GM12878 (cell line): ENCODE results near the gene ESR2. TPM values are rescaled to one million over a fixed set of nuclear protein-coding genes. Genes with fewer than 3 reads are reported as not detected.
"Not testable (repeated sequence)": the region's sequence is repeated elsewhere in the genome, so short reads cannot be mapped to it uniquely, and the experiment has no call there.

Experiments
- ATAC-seq: fragments of 200-7000 bp; cut with Tn5 transposase; 3 replicates; pipeline ENCODE4 v1.9.1; 2020; ENCODE audit warnings: mild to moderate bottlenecking, moderate library complexity
- BruUV-seq: library from RNA; stranded (reverse); fragments of 400-500 nt; replicated peaks from 2 replicates; lab custom pipeline; 2021; lab: Mats Ljungman, UMichigan
- CTCF ChIA-PET: fragments of 300-600 bp; sonication (Branson Sonifier 250); formaldehyde crosslinking; extraction: SDS; loops from one replicate; lab custom pipeline; 2021; ENCODE audit warnings: inconsistent platforms; lab: Yijun Ruan, JAX
- POLR2A ChIA-PET: fragments of 350-600 bp; formaldehyde crosslinking; extraction: SDS; loops from one replicate; lab custom pipeline; 2021; ENCODE audit warnings: inconsistent platforms; lab: Charles Lee
- RAD21 ChIA-PET: fragments of 300-600 bp; sonication (Branson Sonifier 250); formaldehyde crosslinking; loops from one replicate; lab custom pipeline; 2023; ENCODE audit warnings: antibody characterized with exemption; ENCODE audit not compliant: unreplicated experiment; lab: Charles Lee
- SMC1A ChIA-PET: fragments of 300-600 bp; sonication (Branson Sonifier 250); formaldehyde crosslinking; loops from one replicate; lab custom pipeline; 2023; ENCODE audit not compliant: unreplicated experiment, uncharacterized antibody; lab: Charles Lee
- DNase-seq: peaks from one replicate; pipeline ENCODE4 v3.0.0-alpha.2; 2011; ENCODE audit warnings: low read depth, low spot score
- FAIRE-seq: peaks from 3 replicates; lab custom pipeline; 2011; peaks lifted over from hg19 to GRCh38; lab: Jason Lieb, UNC
- H2AFZ ChIP-seq: 2 replicates; pipeline ENCODE4 v1.6.0; 2011; ENCODE audit warnings: low read depth, low read length, control low read depth; ENCODE audit not compliant: control insufficient read depth
- H3K27ac ChIP-seq: 2 replicates; pipeline ENCODE4 v1.5.1; 2011; ENCODE audit warnings: control low read depth; ENCODE audit not compliant: control insufficient read depth, insufficient read depth
- H3K27me3 ChIP-seq, 2 experiments: replicated peaks in 1 of 2; 2 replicates each; pipeline versions ENCODE4 v1.6.0 to v1.6.1; 2011; ENCODE audit warnings: low read length in 1 of 2; ENCODE audit not compliant: control insufficient read depth in 2 of 2, insufficient read depth in 2 of 2
- H3K36me3 ChIP-seq, 2 experiments: 2 replicates each; pipeline ENCODE4 v1.5.1; 2011; ENCODE audit warnings: low read length in 1 of 2; ENCODE audit not compliant: control insufficient read depth in 2 of 2, insufficient read depth in 2 of 2
- H3K4me1 ChIP-seq: 2 replicates; pipeline ENCODE4 v1.6.1; 2011; ENCODE audit warnings: mild to moderate bottlenecking, low read length, moderate library complexity, mixed read lengths; ENCODE audit not compliant: control insufficient read depth, insufficient read depth
- H3K4me2 ChIP-seq: 2 replicates; pipeline ENCODE4 v1.6.0; 2011; ENCODE audit warnings: control low read depth; ENCODE audit not compliant: control insufficient read depth, insufficient read depth
- H3K4me3 ChIP-seq: fragments of 200-600 bp; sonication (generic); 2 replicates; pipeline ENCODE4 v1.5.1; 2016
- H3K79me2 ChIP-seq: 2 replicates; pipeline ENCODE4 v1.6.0; 2011; ENCODE audit warnings: low read length; ENCODE audit not compliant: control insufficient read depth, insufficient read depth
- H3K9ac ChIP-seq: 2 replicates; pipeline ENCODE4 v1.8.0; 2011; ENCODE audit warnings: low read length, control low read depth, mixed read lengths; ENCODE audit not compliant: control insufficient read depth, insufficient read depth
- H3K9me3 ChIP-seq: replicated peaks from 3 replicates; pipeline ENCODE4 v1.5.1; 2011; ENCODE audit warnings: mild to moderate bottlenecking, low read length; ENCODE audit not compliant: control insufficient read depth, insufficient read depth
- H4K20me1 ChIP-seq: 2 replicates; pipeline ENCODE4 v1.6.0; 2011; ENCODE audit not compliant: control insufficient read depth, insufficient read depth
- CREB1 ChIP-seq: IDR thresholded peaks from 2 replicates; pipeline ENCODE4 v1.6.1; 2012; ENCODE audit warnings: low read depth, mild to moderate bottlenecking, inconsistent platforms
- MYB ChIP-seq: fragments of 150-350 bp; IDR thresholded peaks from 2 replicates; pipeline ENCODE4 v1.6.1; 2014; ENCODE audit warnings: mild to moderate bottlenecking, low read depth, low read length, borderline replicate concordance
- SKIL ChIP-seq: fragments of 450-650 bp; IDR thresholded peaks from 2 replicates; pipeline ENCODE4 v1.6.1; 2017; ENCODE audit warnings: mild to moderate bottlenecking, low read depth, inconsistent platforms; ENCODE audit not compliant: poor library complexity, severe bottlenecking
- ZNF384 ChIP-seq: IDR thresholded peaks from 2 replicates; pipeline ENCODE4 v1.6.1; 2012; ENCODE audit warnings: low read depth, mild to moderate bottlenecking, low read length, improper control_type of control experiment, borderline replicate concordance
- WGBS: methylation state at CpG from one replicate; pipeline ENCODE4 v1.1.6; 2016; ENCODE audit warnings: low lambda C conversion rate; ENCODE audit not compliant: insufficient replicate concordance, insufficient coverage; ENCODE audit errors: missing lambda C conversion rate; 5-methylcytosine and 5-hydroxymethylcytosine counted together
- in situ Hi-C: fragments of 300-500 bp; cut with MboI; formaldehyde crosslinking; loops from 9 replicates; pipeline ENCODE4 v1.14.3; 2018; ENCODE audit warnings: mixed read lengths
- intact Hi-C: fragments of 100-400 bp; cut with micrococcal nuclease; formaldehyde crosslinking; loops from one replicate; pipeline ENCODE4 v1.14.2; 2022; ENCODE audit not compliant: unreplicated experiment
- polyA plus RNA-seq, 11 experiments: library from polyadenylated mRNA; depleted of rRNA in 4 of 11; unstranded in 6 of 11; stranded (reverse) in 5 of 11; fragments of >200 nt; fragmentation: Nextera tagmentation in 4 of 11; fragmentation: Illumina TruSeq in 1 of 11; extraction: Ambion mirVana in 4 of 11; extraction: Trizol in 1 of 11; gene quantifications; 1 replicate in 1 of 11; 2 replicates in 10 of 11; pipeline versions ENCODE4 v1.2.1 to v1.2.3, GENCODE V29; 2011 to 2016; ENCODE audit warnings: inconsistent platforms in 2 of 11, missing spikeins in 2 of 11, low read depth in 1 of 11
- total RNA-seq, 4 experiments: library from RNA; depleted of rRNA in 3 of 4; stranded (reverse); fragments of >200 nt in 3 of 4; fragmentation: Illumina TruSeq in 1 of 4; extraction: Trizol in 1 of 4; gene quantifications; 2 replicates each; pipeline versions ENCODE4 v1.2.1 to v1.2.3, GENCODE V29; 2013 to 2021

Gene ESR2
- total and polyA plus RNA-seq, 10 of the 15 experiments (the other 5 are each of a cell fraction or from before 2014, with no cell fraction given) = 0.29 to 2.6 (median 0.81) TPM

- TF ChIP-seq SKIL (no peak), ZNF384 (no peak), CREB1 (no peak), MYB (no peak)
Measured at GRCh38 chr14:64045091-64045490, 249.1 kb downstream of the ESR2 start (continued).

- H3K27me3 ChIP-seq, BruUV-seq, H4K20me1 ChIP-seq, H3K4me1 ChIP-seq, FAIRE-seq, intact Hi-C loops, H3K4me2 ChIP-seq, RAD21 ChIA-PET, H2AFZ ChIP-seq, H3K36me3 ChIP-seq, H3K27ac ChIP-seq, POLR2A ChIA-PET, DNase-seq, ATAC-seq, H3K9ac ChIP-seq, SMC1A ChIA-PET, H3K4me3 ChIP-seq, H3K79me2 ChIP-seq, in situ Hi-C loops, H3K9me3 ChIP-seq: not testable (repeated sequence)
- CTCF ChIA-PET = interaction anchor here (1.4 kb wide), 1 partner anchor 243 kb away, joined by 3 read pairs; no protein-coding TSS in a partner anchor
- 89% methylated on average over 6 of the region's 6 CpGs for WGBS
Measured at GRCh38 chr14:64043296-64043695, 250.9 kb downstream of the ESR2 start.
